ENCODE data around the gene TACR3.
"Not testable (repeated sequence)": the region's sequence is repeated elsewhere in the genome, so short reads cannot be mapped to it uniquely, and the experiment has no call there.

TACR3 gene, protein sequence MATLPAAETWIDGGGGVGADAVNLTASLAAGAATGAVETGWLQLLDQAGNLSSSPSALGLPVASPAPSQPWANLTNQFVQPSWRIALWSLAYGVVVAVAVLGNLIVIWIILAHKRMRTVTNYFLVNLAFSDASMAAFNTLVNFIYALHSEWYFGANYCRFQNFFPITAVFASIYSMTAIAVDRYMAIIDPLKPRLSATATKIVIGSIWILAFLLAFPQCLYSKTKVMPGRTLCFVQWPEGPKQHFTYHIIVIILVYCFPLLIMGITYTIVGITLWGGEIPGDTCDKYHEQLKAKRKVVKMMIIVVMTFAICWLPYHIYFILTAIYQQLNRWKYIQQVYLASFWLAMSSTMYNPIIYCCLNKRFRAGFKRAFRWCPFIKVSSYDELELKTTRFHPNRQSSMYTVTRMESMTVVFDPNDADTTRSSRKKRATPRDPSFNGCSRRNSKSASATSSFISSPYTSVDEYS

DNA sequence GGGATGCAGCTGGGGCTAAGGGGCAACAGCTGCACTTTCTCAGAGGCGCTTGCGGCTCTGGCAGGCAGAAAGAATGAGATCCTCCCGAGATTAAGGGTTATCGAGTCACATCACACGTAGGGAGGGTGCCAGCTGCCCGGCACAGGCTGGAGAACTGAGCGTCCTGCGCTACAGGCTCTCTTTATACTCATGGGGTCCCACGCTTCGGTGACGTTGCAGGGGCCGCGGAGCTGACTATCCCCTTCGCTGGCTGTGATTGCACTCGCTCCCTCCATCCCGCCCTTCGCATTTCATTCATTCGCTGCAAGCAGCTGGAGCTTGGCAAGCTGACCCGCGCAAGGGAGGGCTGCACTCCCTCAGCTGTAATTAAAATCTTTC is at the start of gene TACR3:
TSS of gene TACR3 (minus strand) at position 156 of the 378 bp plus-strand sequence. CDS start 310 bp downstream, outside the sequence.
- no peak for DNase-seq (ENCODE audit: extremely low read depth in 1 of 2, low read depth in 1 of 2)

DNA sequence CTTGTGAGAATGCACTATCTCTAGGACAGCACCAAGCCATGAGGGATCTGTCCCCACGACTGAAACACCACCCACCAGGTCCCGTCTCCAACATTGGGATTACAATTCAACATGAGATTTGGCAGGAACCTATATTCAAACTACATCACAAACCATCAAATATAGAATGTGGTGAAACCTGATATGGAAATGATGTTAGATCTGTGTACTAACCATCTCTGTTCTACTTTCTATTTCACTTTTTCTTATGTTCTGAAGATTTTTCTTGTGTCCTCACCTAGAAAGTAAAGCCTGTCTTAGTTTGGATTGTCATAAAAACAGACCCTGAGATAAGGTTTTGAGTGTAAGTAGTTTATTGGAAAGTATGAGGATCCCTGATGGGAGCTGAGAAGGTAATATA is 37.8 kb upstream of the TACR3 start:
- no peak for DNase-seq (ENCODE audit: extremely low read depth in 1 of 2, low read depth in 1 of 2)

DNA sequence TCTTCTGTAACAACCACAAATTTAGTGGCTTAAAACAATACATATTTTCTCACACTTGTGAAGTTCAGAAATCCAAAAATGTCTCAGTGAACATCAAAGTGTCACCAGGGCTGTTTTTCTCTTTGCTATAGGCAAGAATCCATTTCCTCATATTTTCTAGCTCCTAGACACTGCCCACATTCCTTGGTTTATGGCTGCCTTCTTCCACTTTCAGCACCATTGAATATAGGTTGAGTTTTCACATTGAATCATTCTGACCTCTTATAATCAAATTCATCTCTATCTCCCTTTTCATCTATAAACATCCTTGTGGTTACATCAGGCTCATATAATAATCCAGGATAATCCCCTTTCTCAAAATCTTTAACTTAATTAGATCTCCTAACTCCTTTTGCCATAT is 37.0 kb upstream of the TACR3 start:
- DNase-seq (ENCODE audit: extremely low read depth in 1 of 2, low read depth in 1 of 2): no peak

DNA sequence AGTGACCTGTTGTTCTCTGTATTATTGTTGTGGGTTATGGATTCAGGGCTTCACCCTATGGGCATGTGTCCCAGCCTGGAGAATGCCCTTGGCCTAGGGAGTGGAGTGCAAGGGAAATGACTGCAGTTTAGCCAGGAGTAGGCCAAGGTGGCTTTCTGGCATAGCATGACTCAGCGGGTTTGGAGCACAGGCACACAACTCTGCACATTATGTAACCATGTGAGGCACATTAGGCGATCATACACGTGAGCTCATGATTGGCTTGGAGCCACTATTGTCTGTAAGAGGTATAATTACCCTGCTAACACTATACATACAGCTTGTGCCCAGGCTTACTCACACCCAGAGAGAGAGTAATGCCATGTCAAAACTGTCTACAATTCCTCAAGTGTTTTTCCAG is 35.1 kb upstream of the TACR3 start:
- no peak for DNase-seq (ENCODE audit: extremely low read depth in 1 of 2, low read depth in 1 of 2)

DNA sequence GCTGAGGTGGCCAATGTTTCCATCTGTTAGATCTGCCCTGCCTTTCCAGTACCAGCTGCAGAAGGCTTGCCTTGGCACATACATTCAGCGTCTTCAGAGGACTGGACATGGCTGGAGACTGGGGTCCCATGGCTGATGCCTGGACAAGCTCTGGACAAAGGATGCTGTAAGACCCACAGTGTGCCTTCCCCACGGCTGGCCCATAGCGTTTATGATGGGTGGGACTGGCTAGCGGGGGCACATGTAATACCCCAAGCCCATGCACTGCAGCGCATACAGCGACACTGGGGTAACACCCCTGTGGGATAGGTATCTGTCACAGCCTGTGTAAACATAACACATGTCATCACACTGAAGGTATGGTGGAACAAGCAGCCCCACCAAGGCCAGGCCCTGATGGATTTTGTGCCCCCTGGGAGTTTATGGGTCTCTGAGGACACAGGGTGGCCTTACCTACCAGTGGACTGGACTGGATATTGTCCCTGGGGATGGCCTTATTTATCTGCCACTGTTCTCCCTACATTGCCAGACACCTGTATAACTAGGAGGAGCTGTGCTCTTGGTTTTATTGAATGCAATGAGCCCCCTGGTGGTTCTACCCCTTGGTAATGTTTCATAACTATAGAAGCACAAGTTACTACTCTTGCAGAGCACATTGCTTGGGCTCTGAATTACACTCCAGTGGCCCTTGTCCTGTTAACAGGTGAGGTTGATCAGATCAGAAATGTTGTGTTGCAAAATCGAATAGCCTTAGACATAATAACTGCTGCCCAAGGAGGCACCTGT is 34.3 kb upstream of the TACR3 start:
- no peak for DNase-seq (ENCODE audit: extremely low read depth in 1 of 2, low read depth in 1 of 2)

DNA sequence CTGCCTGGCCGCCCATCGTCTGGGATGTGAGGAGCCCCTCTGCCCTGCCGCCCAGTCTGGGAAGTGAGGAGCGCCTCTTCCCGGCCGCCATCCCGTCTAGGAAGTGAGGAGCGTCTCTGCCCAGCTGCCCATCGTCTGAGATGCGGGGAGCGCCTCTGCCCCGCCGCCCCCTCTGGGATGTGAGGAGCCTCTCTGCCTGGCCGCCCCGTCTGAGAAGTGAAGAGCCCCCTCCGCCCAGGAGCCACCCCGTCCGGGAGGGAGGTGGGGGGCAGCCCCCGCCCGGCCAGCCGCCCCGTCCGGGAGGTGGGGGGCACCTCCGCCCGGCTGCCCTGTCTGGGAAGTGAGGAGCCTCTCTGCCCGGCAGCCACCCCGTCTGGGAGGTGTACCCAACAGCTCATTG is 3.4 kb upstream of the TACR3 start:
- not testable (repeated sequence) for DNase-seq (ENCODE audit: extremely low read depth in 1 of 2, low read depth in 1 of 2)

DNA sequence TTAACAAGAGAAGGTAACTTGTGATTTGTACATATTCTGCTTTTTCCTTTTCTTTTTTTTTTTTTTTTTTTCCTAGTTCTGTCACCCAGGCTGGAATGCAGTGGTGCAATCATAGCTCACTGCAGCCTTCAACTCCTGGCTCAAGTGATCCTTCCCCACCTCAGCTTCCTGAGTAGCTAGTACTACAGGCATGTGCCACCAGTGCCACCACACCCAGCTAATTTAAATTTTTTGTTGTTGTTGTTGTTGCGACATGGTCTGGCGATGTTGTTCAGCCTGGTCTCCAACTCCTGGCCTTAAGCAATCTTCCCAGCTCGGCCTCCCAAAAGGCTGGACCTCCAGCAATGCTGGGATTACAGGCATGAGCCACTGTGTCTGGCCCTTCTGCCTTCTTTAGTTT is 1.5 kb upstream of the TACR3 start:
- DNase-seq (ENCODE audit: extremely low read depth in 1 of 2, low read depth in 1 of 2): no peak

DNA sequence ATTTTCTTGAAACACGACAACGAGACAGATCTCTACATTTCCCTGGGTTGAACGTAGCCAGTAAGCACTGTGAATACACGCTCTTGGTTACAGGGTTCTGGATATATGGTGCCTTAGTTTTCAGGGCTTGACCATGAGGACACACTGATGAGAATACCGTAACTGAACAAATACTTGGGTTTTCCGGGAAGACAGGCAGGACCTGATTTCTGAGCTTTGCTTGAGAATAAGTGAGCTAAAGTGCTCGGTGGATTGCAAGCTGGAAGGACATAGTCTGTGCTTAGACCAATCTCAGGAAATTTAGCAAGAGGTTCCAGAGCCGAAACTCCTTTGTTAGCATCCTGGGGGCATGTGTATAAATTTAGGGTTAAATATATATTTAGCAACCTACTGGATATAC is 876 bp upstream of the TACR3 start:
- no peak for DNase-seq (ENCODE audit: extremely low read depth in 1 of 2, low read depth in 1 of 2)

DNA sequence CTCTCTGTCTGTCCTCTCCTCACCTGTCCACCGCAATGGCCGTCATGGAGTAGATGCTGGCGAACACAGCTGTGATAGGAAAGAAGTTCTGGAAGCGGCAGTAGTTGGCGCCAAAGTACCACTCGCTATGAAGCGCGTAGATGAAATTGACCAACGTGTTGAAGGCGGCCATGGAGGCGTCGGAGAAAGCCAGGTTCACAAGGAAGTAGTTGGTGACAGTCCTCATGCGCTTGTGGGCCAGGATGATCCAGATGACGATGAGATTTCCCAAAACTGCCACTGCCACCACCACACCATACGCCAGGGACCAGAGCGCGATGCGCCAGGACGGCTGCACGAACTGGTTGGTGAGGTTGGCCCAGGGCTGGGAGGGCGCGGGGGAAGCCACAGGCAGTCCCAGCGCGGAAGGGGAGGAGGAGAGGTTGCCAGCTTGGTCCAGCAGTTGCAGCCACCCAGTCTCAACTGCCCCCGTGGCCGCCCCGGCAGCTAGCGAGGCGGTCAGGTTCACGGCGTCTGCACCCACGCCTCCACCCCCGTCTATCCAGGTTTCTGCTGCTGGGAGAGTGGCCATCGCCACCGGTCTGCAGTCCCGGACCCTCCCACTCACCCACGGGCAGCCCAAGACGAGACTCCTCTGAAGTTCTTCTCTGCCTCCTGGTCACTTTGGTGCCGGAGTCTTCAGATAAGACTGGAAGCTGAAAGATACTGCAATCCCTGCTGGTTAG is 518 bp downstream of the TACR3 start:
- no peak for DNase-seq (ENCODE audit: extremely low read depth in 1 of 2, low read depth in 1 of 2)

DNA sequence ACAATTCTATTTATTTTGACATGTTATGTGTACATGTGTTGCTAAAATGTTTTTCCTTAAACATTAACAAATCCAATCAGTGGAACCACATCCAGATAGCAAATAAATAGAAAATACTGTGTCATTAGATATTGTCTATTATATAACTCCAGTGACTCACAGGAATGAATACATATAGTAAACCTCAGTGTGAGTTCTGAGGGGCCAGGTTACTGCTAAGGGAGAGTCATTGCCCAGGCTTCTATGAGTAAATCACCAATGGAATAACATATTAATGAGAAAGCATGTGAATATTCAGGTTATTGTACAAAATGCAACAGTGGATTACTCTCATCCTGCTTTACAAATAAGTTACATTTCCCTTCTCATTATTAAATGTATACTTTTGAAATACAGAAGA is 27.2 kb downstream of the TACR3 start:
- no peak for DNase-seq (ENCODE audit: extremely low read depth in 1 of 2, low read depth in 1 of 2)

DNA sequence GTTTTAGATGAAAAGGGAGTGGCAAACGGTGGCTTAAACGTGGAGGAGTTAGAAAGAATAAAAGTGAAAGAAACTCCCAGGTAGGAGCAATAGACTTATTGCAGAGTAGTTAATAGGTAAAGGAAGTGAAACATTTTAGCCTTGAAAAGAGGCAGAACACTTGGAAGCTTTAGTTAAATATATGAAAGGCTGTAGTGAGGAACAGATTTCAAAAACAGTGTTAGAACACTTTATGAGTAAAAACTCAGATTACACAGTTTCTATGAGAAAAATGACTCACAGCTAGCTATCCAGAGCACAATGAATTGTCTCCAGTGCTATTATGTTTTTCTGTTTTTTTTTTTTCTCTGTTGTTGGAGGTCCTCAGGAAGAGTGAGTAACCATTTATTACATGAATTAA is 45.8 kb downstream of the TACR3 start:
- no peak for DNase-seq (ENCODE audit: extremely low read depth in 1 of 2, low read depth in 1 of 2)

DNA sequence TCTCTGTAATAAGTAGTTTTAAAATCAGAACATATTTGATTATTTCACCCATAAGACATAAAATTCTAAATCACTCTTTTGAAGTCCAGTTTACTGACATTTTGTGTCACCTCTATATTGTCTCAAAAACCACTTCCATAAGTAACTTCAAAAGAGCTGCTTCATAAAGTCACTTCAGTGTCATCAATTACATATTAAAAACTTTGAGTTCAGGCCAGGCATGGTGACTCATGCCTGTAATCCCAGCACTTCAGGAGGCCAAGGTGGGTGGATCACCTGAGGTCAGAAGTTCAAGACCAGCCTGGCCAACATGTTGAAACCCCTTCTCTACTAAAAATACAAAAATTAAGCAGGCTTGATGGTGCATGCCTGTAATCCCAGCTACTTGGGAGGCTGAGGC is 53.0 kb downstream of the TACR3 start:
- DNase-seq (ENCODE audit: extremely low read depth in 1 of 2, low read depth in 1 of 2): not testable (repeated sequence)

DNA sequence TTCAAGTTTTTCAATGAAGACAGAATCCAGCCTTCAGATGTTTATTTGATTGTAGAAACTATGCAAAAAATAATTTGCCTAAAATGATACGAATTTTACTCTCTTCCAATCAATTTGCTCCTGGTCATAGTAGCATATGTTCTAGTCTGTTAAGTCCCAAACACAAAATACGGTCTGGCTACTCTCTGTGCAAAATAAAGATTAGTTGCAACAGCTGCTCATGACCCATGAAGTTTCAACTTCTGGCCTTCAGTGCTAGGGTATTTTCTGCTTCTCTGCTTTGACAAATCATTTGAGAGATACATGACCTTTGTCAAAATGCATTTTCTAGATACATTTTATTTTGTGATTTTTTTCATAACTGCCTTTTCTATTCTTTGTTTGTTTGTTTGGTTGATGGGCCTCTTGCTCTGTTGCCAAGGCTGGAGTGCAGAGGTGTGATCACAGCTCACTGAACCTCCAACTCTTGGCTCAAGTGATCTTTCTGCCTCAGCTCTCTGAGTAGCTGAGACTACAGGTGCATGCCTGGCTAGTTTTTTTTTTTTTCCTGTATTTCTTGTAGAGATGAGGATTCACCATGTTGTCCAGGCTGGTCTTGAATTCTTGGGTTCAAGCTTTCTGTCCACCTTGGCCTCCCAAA is 55.2 kb downstream of the TACR3 start:
- no peak for DNase-seq (ENCODE audit: extremely low read depth in 1 of 2, low read depth in 1 of 2)

DNA sequence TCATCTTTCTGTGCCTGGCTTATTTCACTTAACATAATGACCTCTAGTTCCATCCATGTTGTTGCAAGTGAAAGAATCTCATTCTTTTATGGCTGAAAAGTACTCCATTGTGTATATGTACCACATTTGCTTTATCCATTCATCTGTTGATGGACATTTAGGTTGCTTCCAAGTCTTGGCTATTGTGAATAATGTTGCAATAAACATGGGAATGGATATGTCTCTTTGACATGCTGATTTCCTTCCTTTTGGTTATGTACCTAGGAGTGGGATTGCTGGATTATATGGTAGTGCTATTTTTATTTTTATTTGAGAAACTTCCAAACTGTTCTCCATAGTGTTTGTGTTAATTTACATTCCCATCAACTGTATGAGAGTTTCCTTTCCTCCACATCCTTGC is 71.2 kb downstream of the TACR3 start:
- DNase-seq (ENCODE audit: extremely low read depth in 1 of 2, low read depth in 1 of 2): no peak

DNA sequence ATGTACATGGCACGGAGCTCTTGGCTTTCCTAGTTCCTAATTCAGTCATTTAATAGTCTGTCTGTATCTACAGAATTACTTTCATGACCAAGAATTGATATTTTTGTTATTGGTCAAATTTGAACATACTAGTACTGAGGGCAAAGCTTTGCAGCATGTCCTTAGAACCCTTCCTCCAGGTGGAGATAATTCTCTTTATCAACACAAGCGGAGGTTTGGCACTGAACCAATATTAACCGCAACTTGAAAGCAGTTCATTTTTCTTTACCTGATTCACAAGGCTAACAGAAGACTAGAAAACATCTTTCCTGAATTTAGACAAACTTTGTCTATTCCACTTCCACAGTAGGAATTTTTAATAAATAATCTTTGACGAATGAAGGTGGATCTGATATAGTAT is 73.8 kb downstream of the TACR3 start:
- no peak for DNase-seq (ENCODE audit: extremely low read depth in 1 of 2, low read depth in 1 of 2)

DNA sequence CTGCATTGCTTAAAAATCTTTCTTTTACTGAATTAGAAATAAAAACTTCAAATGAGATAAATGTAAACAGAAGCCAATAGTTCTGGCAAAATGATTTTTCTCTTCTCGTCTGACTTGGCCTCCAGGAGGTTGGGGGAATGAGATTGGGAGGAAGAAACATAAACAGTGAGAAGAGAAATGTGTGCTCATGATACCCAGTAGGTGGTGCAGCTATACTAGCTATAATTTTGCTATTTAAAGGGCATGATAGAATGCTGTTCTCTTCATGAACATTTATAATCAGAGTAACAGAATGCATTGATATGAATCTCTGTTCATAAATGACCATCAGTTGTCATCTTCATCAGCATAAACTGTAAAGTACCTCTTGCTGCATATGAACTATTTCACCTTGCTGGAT is 85.5 kb downstream of the TACR3 start:
- no peak for DNase-seq (ENCODE audit: extremely low read depth in 1 of 2, low read depth in 1 of 2)

DNA sequence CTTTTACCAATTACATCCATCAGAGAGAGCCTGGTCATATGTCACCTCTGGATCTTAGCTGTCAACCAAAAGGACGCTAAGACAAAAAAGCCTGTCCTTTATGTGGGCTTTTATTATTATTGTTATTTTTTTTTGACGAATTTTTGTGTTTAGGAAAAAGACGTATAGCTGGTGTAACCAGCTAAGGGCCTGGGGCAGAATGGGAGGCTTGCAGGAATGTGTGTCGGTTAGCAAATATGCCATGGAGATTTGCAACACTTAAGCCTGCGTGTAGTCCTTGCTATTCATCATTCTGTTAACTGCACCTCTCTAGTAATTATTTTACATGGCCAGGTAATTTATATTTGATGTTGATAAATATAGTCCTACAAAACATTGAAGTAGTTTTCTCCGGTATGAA is 93.5 kb downstream of the TACR3 start:
- DNase-seq (ENCODE audit: extremely low read depth in 1 of 2, low read depth in 1 of 2): no peak

DNA sequence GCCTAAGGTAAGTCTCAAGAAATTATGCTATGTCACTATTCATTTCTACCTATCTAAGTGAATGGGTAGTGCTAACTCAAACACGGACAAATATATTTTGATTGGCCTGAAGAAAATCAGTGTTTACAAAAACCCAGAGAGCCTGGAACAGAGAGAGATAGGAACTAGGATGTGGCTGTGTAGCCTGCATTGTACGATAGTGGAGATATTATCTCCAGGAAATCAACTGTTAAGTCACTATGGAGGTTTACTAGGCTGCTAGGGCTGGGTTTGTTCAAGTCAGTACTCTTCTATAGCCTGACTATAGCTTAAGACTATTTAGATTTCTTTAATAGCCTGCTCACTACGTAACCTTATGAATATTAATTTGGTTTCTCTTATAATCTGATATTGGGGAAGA is 127.9 kb downstream of the TACR3 start:
- no peak for DNase-seq (ENCODE audit: extremely low read depth in 1 of 2, low read depth in 1 of 2)

DNA sequence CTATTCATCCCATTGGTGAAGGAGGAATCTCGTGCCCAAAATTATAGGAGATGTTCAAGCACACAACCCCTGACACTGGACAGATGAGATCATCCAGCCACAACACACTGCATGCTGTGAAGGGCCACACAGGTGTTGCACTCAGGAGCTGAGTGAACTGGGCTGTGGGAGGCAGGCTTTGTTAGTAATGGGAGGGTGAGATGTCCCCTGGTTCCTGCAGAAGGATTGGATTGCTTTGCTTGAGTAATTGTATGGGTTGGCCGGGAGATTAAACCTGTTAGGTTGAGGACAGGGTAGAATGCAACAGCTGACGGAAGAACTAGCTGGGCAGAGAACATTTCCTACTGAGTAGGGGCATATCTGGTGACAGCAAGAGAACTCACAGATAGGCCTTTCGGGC is 152.2 kb downstream of the TACR3 start:
- no peak for DNase-seq (ENCODE audit: extremely low read depth in 1 of 2, low read depth in 1 of 2)

DNA sequence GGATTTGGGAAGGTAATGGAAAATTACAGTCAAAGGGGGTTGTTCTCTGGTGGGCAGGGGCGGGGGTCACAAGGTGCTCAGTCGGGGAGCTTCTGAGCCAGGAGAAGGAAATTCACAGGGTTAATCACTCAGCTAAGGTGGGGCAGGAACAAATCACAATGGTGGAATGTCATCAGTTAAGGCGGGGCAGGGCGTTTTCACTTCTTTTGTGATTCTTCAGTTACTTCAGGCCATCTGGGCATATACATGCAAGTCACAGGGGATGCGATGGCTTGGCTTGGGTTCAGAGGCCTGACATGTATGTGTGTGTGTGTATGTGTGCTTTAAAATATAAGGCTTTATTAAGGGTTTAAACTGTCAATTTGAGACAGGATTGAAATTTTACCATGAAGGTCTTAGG is 160.6 kb downstream of the TACR3 start:
- DNase-seq (ENCODE audit: extremely low read depth in 1 of 2, low read depth in 1 of 2): not testable (repeated sequence)

Data from activated CD8-positive, alpha-beta memory T cell treated with anti-CD3 and anti-CD28 coated beads for 1 hour (primary cell).